Hepatocyte (in vitro differentiated cells): ENCODE data around the gene KRT77.

Experiments used
- CTCF ChIP-seq: fragments of 200-600 bp; sonication (generic); IDR thresholded peaks from 2 replicates; pipeline ENCODE4 v1.5.1; 2016; ENCODE audit warnings: antibody characterized with exemption, mild to moderate bottlenecking; ENCODE audit not compliant: poor library complexity
- EZH2 ChIP-seq: fragments of 200-600 bp; sonication (generic); IDR thresholded peaks from 2 replicates; pipeline ENCODE4 v1.6.1; 2016; ENCODE audit warnings: antibody characterized with exemption, mild to moderate bottlenecking, borderline replicate concordance
- EZH2phosphoT487 ChIP-seq: fragments of 200-600 bp; sonication (generic); IDR thresholded peaks from one replicate; pipeline ENCODE4 v1.6.1; 2018; ENCODE audit warnings: antibody characterized with exemption, mild to moderate bottlenecking, low read depth, moderate library complexity; ENCODE audit not compliant: unreplicated experiment, severe bottlenecking

DNA sequence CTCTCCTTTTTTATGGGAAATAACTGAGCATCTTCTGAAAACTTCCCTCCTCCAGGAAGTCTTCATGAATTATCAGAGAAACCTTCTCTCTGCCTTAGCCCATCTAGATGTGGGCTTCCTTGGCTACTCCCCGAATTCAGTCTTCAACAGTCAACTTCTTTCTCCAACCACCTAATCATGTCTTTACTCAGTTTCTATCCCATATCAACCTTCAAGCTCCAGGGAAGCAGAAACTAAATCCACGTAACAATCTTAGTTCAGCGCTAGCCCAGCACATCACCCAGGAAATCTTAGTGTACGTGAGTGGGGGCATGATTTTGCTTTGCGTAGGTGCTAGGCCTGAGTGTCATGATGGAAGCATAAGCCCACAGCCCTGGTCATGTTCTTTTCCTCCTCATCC is 12.7 kb upstream of the KRT77 start:
- TF ChIP-seq CTCF (no peak), EZH2 (no peak), EZH2phosphoT487 (no peak)
